HG03432 (cell line): ENCODE data around the gene SLA2.
A peak's percentile ranks its signal among the peaks of the same experiment; 100 is the strongest.
"Not testable (repeated sequence)": the region's sequence is repeated elsewhere in the genome, so short reads cannot be mapped to it uniquely, and the experiment has no call there.

Experiments
- ATAC-seq: cut with Tn5 transposase; IDR thresholded peaks from one replicate; pipeline ENCODE4 v1.9.1; 2021; ENCODE audit warnings: mild to moderate bottlenecking, moderate library complexity; ENCODE audit not compliant: unreplicated experiment

SLA2 gene

GRCh38 chr20:36613974-36614373 lies 32.0 kb downstream of the SLA2 start:
- ATAC-seq = no peak

GRCh38 chr20:36611625-36612024 lies 34.4 kb downstream of the SLA2 start:
- ATAC-seq = no peak

- ATAC-seq = not testable (repeated sequence)
Measured at GRCh38 chr20:36608388-36608728, 37.6 kb downstream of the SLA2 start.

- no peak for ATAC-seq
Measured at GRCh38 chr20:36607586-36608387, 38.2 kb downstream of the SLA2 start.

GRCh38 chr20:36606158-36607066 lies 39.6 kb downstream of the SLA2 start:
- no peak for ATAC-seq

- peak; percentile 84 for ATAC-seq
Measured at GRCh38 chr20:36605399-36606157, 40.4 kb downstream of the SLA2 start, which contains the start of gene RAB5IF. Gene RAB5IF, plus strand, starts transcription at chr20:36605779. Its CDS starts 173 bp downstream, at chr20:36605952.

- ATAC-seq = peak; percentile 34
Measured at GRCh38 chr20:36604952-36605398, 41.0 kb downstream of the SLA2 start.

- no peak for ATAC-seq
Measured at GRCh38 chr20:36601540-36601939, 44.5 kb downstream of the SLA2 start.

GRCh38 chr20:36599912-36600345 lies 46.1 kb downstream of the SLA2 start:
- ATAC-seq = no peak

GRCh38 chr20:36593347-36593929 lies 52.6 kb downstream of the SLA2 start:
- ATAC-seq = no peak

- ATAC-seq = no peak
Measured at GRCh38 chr20:36591854-36592641, 53.9 kb downstream of the SLA2 start.

GRCh38 chr20:36591281-36591680 lies 54.7 kb downstream of the SLA2 start:
- no peak for ATAC-seq

GRCh38 chr20:36587388-36588070 lies 58.5 kb downstream of the SLA2 start:
- no peak for ATAC-seq

GRCh38 chr20:36585410-36586125 lies 60.4 kb downstream of the SLA2 start:
- no peak for ATAC-seq

GRCh38 chr20:36584018-36584481 lies 61.9 kb downstream of the SLA2 start:
- no peak for ATAC-seq

GRCh38 chr20:36582821-36583220 lies 63.2 kb downstream of the SLA2 start:
- no peak for ATAC-seq

GRCh38 chr20:36582322-36582721 lies 63.7 kb downstream of the SLA2 start:
- ATAC-seq = no peak

- ATAC-seq = no peak
Measured at GRCh38 chr20:36579996-36580545, 65.9 kb downstream of the SLA2 start.
